Calu3 (cell line): ENCODE data around the gene MED17. TPM values are rescaled to one million over a fixed set of nuclear protein-coding genes. Genes with fewer than 3 reads are reported as not detected.
A peak's percentile ranks its signal among the peaks of the same experiment; 100 is the strongest.

ENCODE experiments used
- BruUV-seq: library from RNA; stranded (reverse); fragments of 400-500 nt; replicated peaks from 2 replicates; lab custom pipeline; 2021; lab: Mats Ljungman, UMichigan
- CTCF ChIA-PET: fragments of 300-600 bp; sonication (Branson Sonifier 250); formaldehyde crosslinking; loops from one replicate; lab custom pipeline; 2022; ENCODE audit warnings: antibody characterized with exemption; lab: Charles Lee
- DNase-seq: peaks from one replicate; pipeline ENCODE4 v3.0.0; 2022
- H3K27ac Mint-ChIP-seq: one replicate; pipeline ENCODE4 v1.8.0; 2022; ENCODE audit warnings: mixed read lengths; ENCODE audit not compliant: unreplicated experiment
- H3K27me3 Mint-ChIP-seq: one replicate; pipeline ENCODE4 v1.8.0; 2022; ENCODE audit warnings: mixed read lengths; ENCODE audit not compliant: unreplicated experiment
- H3K36me3 Mint-ChIP-seq: one replicate; pipeline ENCODE4 v1.8.0; 2022; ENCODE audit warnings: mild to moderate bottlenecking, moderate library complexity, mixed read lengths; ENCODE audit not compliant: insufficient read depth, unreplicated experiment
- H3K4me1 Mint-ChIP-seq: one replicate; pipeline ENCODE4 v1.8.0; 2022; ENCODE audit warnings: mild to moderate bottlenecking, low read depth, mixed read lengths; ENCODE audit not compliant: unreplicated experiment
- H3K4me3 Mint-ChIP-seq: one replicate; pipeline ENCODE4 v1.8.0; 2022; ENCODE audit warnings: mild to moderate bottlenecking, low read depth, moderate library complexity, mixed read lengths; ENCODE audit not compliant: unreplicated experiment
- H3K9me3 Mint-ChIP-seq: one replicate; pipeline ENCODE4 v1.8.0; 2022; ENCODE audit warnings: low read depth, mixed read lengths; ENCODE audit not compliant: unreplicated experiment
- CTCF ChIP-seq: fragments of 200-600 bp; IDR thresholded peaks from one replicate; pipeline ENCODE4 v1.8.0; 2022; ENCODE audit warnings: antibody characterized with exemption; ENCODE audit not compliant: unreplicated experiment
- intact Hi-C: fragments of 100-400 bp; cut with micrococcal nuclease; formaldehyde crosslinking; loops from one replicate; pipeline ENCODE4 v1.10.0; 2022; ENCODE audit not compliant: unreplicated experiment
- total RNA-seq: library from RNA; stranded (reverse); gene quantifications from 2 replicates; pipeline ENCODE4 v1.2.3, GENCODE V29; 2022

MED17 gene
- total RNA-seq, 1 experiment from 2014 or later, result 24.6 TPM

- Mint-ChIP-seq H3K9me3 (no peaks in the 10 kb centered on the region), H3K4me1 (no peaks in the 10 kb centered on the region), H3K27me3 (no peaks in the 10 kb centered on the region), H3K4me3 (peak overlapping the region; percentile 64), H3K27ac (no peak overlapping the region), H3K36me3 (peaks cover 4% of the 10 kb centered on the region)
- BruUV-seq, result no TSS peak
- no peak for TF ChIP-seq CTCF
- intact Hi-C loops, result no loop called here
- CTCF ChIA-PET, result no interaction called here
- DNase-seq, result no peak
Measured at GRCh38 chr11:93849201-93849600, 65.1 kb downstream of the MED17 start.

GRCh38 chr11:93849751-93850593 lies 65.9 kb downstream of the MED17 start:
- Mint-ChIP-seq H3K4me3 (peak overlapping the region; percentile 64), H3K27me3 (no peaks in the 10 kb centered on the region), H3K27ac (no peak overlapping the region), H3K36me3 (peaks cover 4% of the 10 kb centered on the region), H3K9me3 (no peaks in the 10 kb centered on the region), H3K4me1 (no peaks in the 10 kb centered on the region)
- no peak for TF ChIP-seq CTCF
- intact Hi-C loops, result no loop called here
- peak; percentile 22 for DNase-seq
- no TSS peak for BruUV-seq
- CTCF ChIA-PET, result no interaction called here

DNA sequence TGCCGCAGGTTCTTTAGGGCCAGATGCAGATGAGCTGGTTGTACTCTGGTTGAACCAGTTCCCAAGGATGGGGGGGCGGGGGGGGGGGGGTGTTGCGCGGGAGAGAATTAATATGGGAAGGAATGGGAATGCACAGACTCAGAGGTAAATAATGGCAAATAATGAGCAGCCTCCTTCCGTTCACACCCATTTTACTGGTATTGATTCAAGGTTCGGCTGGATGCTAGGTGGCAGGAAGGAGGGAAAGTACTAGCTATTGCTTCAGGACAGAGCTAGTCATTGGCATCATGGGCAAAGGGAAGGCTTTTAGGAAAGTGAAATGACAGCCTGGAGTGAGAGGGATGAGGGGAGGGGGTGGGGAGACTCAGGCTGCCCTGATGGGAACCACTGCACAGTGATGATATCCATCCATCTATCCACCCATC lies 66.5 kb downstream of the MED17 start, which contains the start of gene VSTM5:
VSTM5 (minus strand) TSS at position 25 of the 425 bp plus-strand sequence. CDS start 116 bp downstream, outside the sequence.
- intact Hi-C loops, result no loop called here
- H3K9me3 Mint-ChIP-seq, result no peaks in the 10 kb centered on the region
- peak within 1 kb of the TSS; percentile 64 for H3K4me3 Mint-ChIP-seq
- no peak for DNase-seq
- peaks cover 4% of the 10 kb centered on the region for H3K36me3 Mint-ChIP-seq
- no peaks in the 10 kb centered on the region for H3K4me1 Mint-ChIP-seq
- no peaks in the 10 kb centered on the region for H3K27me3 Mint-ChIP-seq
- no peak within 1 kb of the TSS for H3K27ac Mint-ChIP-seq
- TF ChIP-seq CTCF, result no peak
- BruUV-seq, result no TSS peak
- CTCF ChIA-PET, result no interaction called here

GRCh38 chr11:93852242-93852641 lies 68.2 kb downstream of the MED17 start:
- Mint-ChIP-seq H3K27ac (no peak overlapping the region), H3K4me3 (no peak overlapping the region)
- intact Hi-C loops, result no loop called here

More at GRCh38 chr11:93852242-93852641, 68.2 kb downstream of the MED17 start:
- H3K36me3 Mint-ChIP-seq, result peaks cover 4% of the 10 kb centered on the region
- no TSS peak for BruUV-seq
- H3K4me1 Mint-ChIP-seq, result no peaks in the 10 kb centered on the region
- no peak for DNase-seq
- CTCF ChIA-PET, result no interaction called here
- TF ChIP-seq CTCF, result no peak
- no peaks in the 10 kb centered on the region for H3K27me3 Mint-ChIP-seq
- H3K9me3 Mint-ChIP-seq, result no peaks in the 10 kb centered on the region
